IPS-15b (cell line): ENCODE results near the gene TIMM44.

Experiments
- H3K27me3 ChIP-seq: one replicate; pipeline ENCODE4 v1.6.1; 2013; ENCODE audit warnings: low read length; ENCODE audit not compliant: control insufficient read depth, insufficient read depth
- H3K36me3 ChIP-seq: one replicate; pipeline ENCODE4 v1.6.1; 2013; ENCODE audit warnings: low read length; ENCODE audit not compliant: control insufficient read depth, insufficient read depth
- H3K4me1 ChIP-seq: one replicate; pipeline ENCODE4 v1.6.1; 2013; ENCODE audit warnings: mild to moderate bottlenecking, low read length; ENCODE audit not compliant: control insufficient read depth, insufficient read depth
- H3K4me3 ChIP-seq: one replicate; pipeline ENCODE4 v1.5.1; 2013; ENCODE audit warnings: low read depth, low read length
- H3K9ac ChIP-seq: one replicate; pipeline ENCODE4 v1.6.1; 2013; ENCODE audit warnings: low read depth, mild to moderate bottlenecking, low read length
- H3K9me3 ChIP-seq: one replicate; pipeline ENCODE4 v1.6.1; 2013; ENCODE audit warnings: mild to moderate bottlenecking, low read length; ENCODE audit not compliant: control insufficient read depth, insufficient read depth

The TIMM44 gene

GRCh38 chr19:7973883-7974282 is 30.4 kb upstream of the TIMM44 start:
- no peaks in the 10 kb centered on the region for H3K9me3 ChIP-seq
- no peak overlapping the region for H3K4me3 ChIP-seq
- peaks cover 55% of the 10 kb centered on the region for H3K36me3 ChIP-seq
- peaks cover 7% of the 10 kb centered on the region for H3K4me1 ChIP-seq
- H3K9ac ChIP-seq, result no peak overlapping the region
- no peaks in the 10 kb centered on the region for H3K27me3 ChIP-seq

GRCh38 chr19:7971553-7972520 is 28.4 kb upstream of the TIMM44 start:
- H3K9ac ChIP-seq, result no peak overlapping the region
- peaks cover 7% of the 10 kb centered on the region for H3K4me1 ChIP-seq
- H3K27me3 ChIP-seq, result no peaks in the 10 kb centered on the region
- peaks cover 57% of the 10 kb centered on the region for H3K36me3 ChIP-seq
- H3K4me3 ChIP-seq, result no peak overlapping the region
- no peaks in the 10 kb centered on the region for H3K9me3 ChIP-seq

GRCh38 chr19:7970716-7971448 is 27.4 kb upstream of the TIMM44 start:
- Histone ChIP-seq H3K4me3 (no peak overlapping the region), H3K9me3 (no peaks in the 10 kb centered on the region), H3K27me3 (no peaks in the 10 kb centered on the region), H3K4me1 (peaks cover 7% of the 10 kb centered on the region), H3K36me3 (peaks cover 62% of the 10 kb centered on the region), H3K9ac (no peak overlapping the region)

GRCh38 chr19:7969555-7969939 is 26.1 kb upstream of the TIMM44 start:
- H3K9ac ChIP-seq, result peak overlapping the region; percentile 8

GRCh38 chr19:7968796-7969554 is 25.5 kb upstream of the TIMM44 start:
- no peaks in the 10 kb centered on the region for H3K27me3 ChIP-seq
- no peaks in the 10 kb centered on the region for H3K9me3 ChIP-seq
- H3K9ac ChIP-seq, result peak overlapping the region; percentile 8
- no peak overlapping the region for H3K4me3 ChIP-seq
- peaks cover 7% of the 10 kb centered on the region for H3K4me1 ChIP-seq
- H3K36me3 ChIP-seq, result peaks cover 65% of the 10 kb centered on the region

More at GRCh38 chr19:7969555-7969939, 26.1 kb upstream of the TIMM44 start:
- H3K4me3 ChIP-seq, result no peak overlapping the region
- peaks cover 7% of the 10 kb centered on the region for H3K4me1 ChIP-seq
- peaks cover 66% of the 10 kb centered on the region for H3K36me3 ChIP-seq
- H3K9me3 ChIP-seq, result no peaks in the 10 kb centered on the region
- H3K27me3 ChIP-seq, result no peaks in the 10 kb centered on the region

- Histone ChIP-seq H3K9me3 (no peaks in the 10 kb centered on the region), H3K4me3 (no peak overlapping the region), H3K9ac (peak overlapping the region; percentile 47), H3K4me1 (peaks cover 7% of the 10 kb centered on the region), H3K36me3 (peaks cover 67% of the 10 kb centered on the region), H3K27me3 (no peaks in the 10 kb centered on the region)
Measured at GRCh38 chr19:7968008-7968795, 24.7 kb upstream of the TIMM44 start.

GRCh38 chr19:7965921-7966665 is 22.6 kb upstream of the TIMM44 start:
- Histone ChIP-seq H3K36me3 (peaks cover 64% of the 10 kb centered on the region), H3K27me3 (no peaks in the 10 kb centered on the region), H3K9me3 (no peaks in the 10 kb centered on the region), H3K4me1 (peaks cover 7% of the 10 kb centered on the region), H3K9ac (no peak overlapping the region), H3K4me3 (no peak overlapping the region)

- Histone ChIP-seq H3K9ac (no peak overlapping the region), H3K4me3 (no peak overlapping the region), H3K27me3 (no peaks in the 10 kb centered on the region), H3K4me1 (peaks cover 7% of the 10 kb centered on the region), H3K36me3 (peaks cover 62% of the 10 kb centered on the region), H3K9me3 (no peaks in the 10 kb centered on the region)
Measured at GRCh38 chr19:7965259-7965841, 21.9 kb upstream of the TIMM44 start.

- no peaks in the 10 kb centered on the region for H3K9me3 ChIP-seq
- H3K36me3 ChIP-seq, result peaks cover 51% of the 10 kb centered on the region
- no peak overlapping the region for H3K9ac ChIP-seq
- H3K27me3 ChIP-seq, result no peaks in the 10 kb centered on the region
- no peaks in the 10 kb centered on the region for H3K4me1 ChIP-seq
- H3K4me3 ChIP-seq, result no peak overlapping the region
Measured at GRCh38 chr19:7963566-7963965, 20.1 kb upstream of the TIMM44 start.

- Histone ChIP-seq H3K27me3 (no peaks in the 10 kb centered on the region), H3K9ac (no peak overlapping the region), H3K9me3 (no peaks in the 10 kb centered on the region), H3K4me1 (no peaks in the 10 kb centered on the region), H3K36me3 (peaks cover 46% of the 10 kb centered on the region), H3K4me3 (no peak overlapping the region)
Measured at GRCh38 chr19:7962644-7963268, 19.3 kb upstream of the TIMM44 start.
